Caco-2 (cell line): ENCODE data around the gene STX17. TPM values are rescaled to one million over a fixed set of nuclear protein-coding genes. Genes with fewer than 3 reads are reported as not detected.

Experiments used
- BruUV-seq: library from RNA; stranded (reverse); fragments of 400-500 nt; replicated peaks from 2 replicates; lab custom pipeline; 2021; lab: Mats Ljungman, UMichigan
- CTCF ChIA-PET: fragments of 300-600 bp; sonication (Branson Sonifier 250); formaldehyde crosslinking; loops from one replicate; lab custom pipeline; 2022; ENCODE audit warnings: antibody characterized with exemption; lab: Charles Lee
- POLR2A ChIA-PET: fragments of 300-600 bp; sonication (Branson Sonifier 250); formaldehyde crosslinking; loops from one replicate; lab custom pipeline; 2022; ENCODE audit warnings: antibody characterized with exemption; lab: Charles Lee
- DNase-seq, 2 experiments: peaks; one replicate each; pipeline versions ENCODE4 v3.0.0 to v3.0.0-alpha.2; 2020 to 2022
- H3K27me3 ChIP-seq: replicated peaks from 2 replicates; pipeline ENCODE4 v1.6.0; 2011; ENCODE audit warnings: low read length; ENCODE audit not compliant: control insufficient read depth, insufficient read depth
- H3K36me3 ChIP-seq: 2 replicates; pipeline ENCODE4 v1.5.1; 2011; ENCODE audit warnings: low read length; ENCODE audit not compliant: control insufficient read depth, insufficient read depth
- H3K4me1 ChIP-seq: fragments of 250-450 bp; sonication (Bioruptor Pico); 2 replicates; pipeline ENCODE4 v1.5.1; 2020; ENCODE audit warnings: mild to moderate bottlenecking
- H3K4me3 ChIP-seq: 2 replicates; pipeline ENCODE4 v1.5.1; 2011; ENCODE audit warnings: low read depth, mild to moderate bottlenecking, control low read depth, low read length
- H3K9me3 ChIP-seq: fragments of 250-450 bp; sonication (Bioruptor Pico); 2 replicates; pipeline ENCODE4 v1.5.1; 2020; ENCODE audit warnings: mild to moderate bottlenecking, moderate library complexity
- H3K27ac Mint-ChIP-seq: one replicate; pipeline ENCODE4 v1.8.0; 2022; ENCODE audit warnings: mixed read lengths; ENCODE audit not compliant: unreplicated experiment
- H3K27me3 Mint-ChIP-seq: one replicate; pipeline ENCODE4 v1.8.0; 2022; ENCODE audit warnings: mixed read lengths; ENCODE audit not compliant: insufficient read depth, unreplicated experiment
- H3K36me3 Mint-ChIP-seq: one replicate; pipeline ENCODE4 v1.8.0; 2022; ENCODE audit warnings: mild to moderate bottlenecking, mixed read lengths; ENCODE audit not compliant: insufficient read depth, unreplicated experiment
- H3K4me1 Mint-ChIP-seq: one replicate; pipeline ENCODE4 v1.8.0; 2022; ENCODE audit warnings: low read depth, mixed read lengths; ENCODE audit not compliant: unreplicated experiment
- H3K4me3 Mint-ChIP-seq: one replicate; pipeline ENCODE4 v1.8.0; 2022; ENCODE audit warnings: mild to moderate bottlenecking, moderate library complexity, mixed read lengths; ENCODE audit not compliant: unreplicated experiment
- H3K9me3 Mint-ChIP-seq: one replicate; pipeline ENCODE4 v1.8.0; 2022; ENCODE audit warnings: mixed read lengths; ENCODE audit not compliant: unreplicated experiment
- intact Hi-C: fragments of 100-400 bp; cut with micrococcal nuclease; formaldehyde crosslinking; loops from one replicate; pipeline ENCODE4 v1.10.0; 2022; ENCODE audit not compliant: unreplicated experiment
- total RNA-seq: library from RNA; stranded (reverse); gene quantifications from 2 replicates; pipeline ENCODE4 v1.2.3, GENCODE V29; 2022
- TF ChIP-seq, protein P1 (sequence below), 2 experiments: fragments of 200-600 bp in 1 of 2; IDR thresholded peaks; 1 replicate in 1 of 2; 2 replicates in 1 of 2; pipeline versions ENCODE4 v1.5.1 to v1.8.0; 2011 to 2022; ENCODE audit warnings: antibody characterized with exemption in 1 of 2, control low read depth in 1 of 2, inconsistent platforms in 1 of 2, low read depth in 1 of 2, low read length in 1 of 2, mild to moderate bottlenecking in 1 of 2, moderate library complexity in 1 of 2; ENCODE audit not compliant: insufficient read depth in 1 of 2, severe bottlenecking in 1 of 2, unreplicated experiment in 1 of 2

The STX17 gene
- total RNA-seq, 1 experiment from 2014 or later = 40.2 TPM

DNA sequence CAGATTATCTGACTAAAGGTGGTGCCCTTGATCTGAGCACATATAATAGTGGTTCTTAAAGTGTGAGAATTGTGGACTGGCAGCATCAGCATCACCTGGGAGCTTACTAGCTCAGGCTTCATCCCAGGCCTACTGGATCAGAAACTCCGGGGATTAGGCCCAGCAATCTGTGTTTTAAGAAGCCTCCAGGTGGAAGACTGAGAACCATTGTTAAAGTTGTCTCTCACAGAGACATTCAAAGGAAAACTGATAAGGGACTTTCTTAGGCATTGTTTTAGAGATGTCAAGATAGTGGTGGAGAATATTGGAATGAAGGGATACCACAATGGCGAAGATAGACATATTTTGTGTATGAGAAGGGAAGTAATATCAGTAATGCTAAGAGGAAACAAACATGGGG, 59.5 kb downstream of the STX17 start:
- Mint-ChIP-seq H3K4me3 (no peak overlapping the region), H3K27me3 (no peaks in the 10 kb centered on the region), H3K27ac (no peak overlapping the region), H3K4me1 (peaks cover 7% of the 10 kb centered on the region), H3K36me3 (peaks cover 22% of the 10 kb centered on the region), H3K9me3 (no peaks in the 10 kb centered on the region)
- no peak for DNase-seq
- POLR2A ChIA-PET = no interaction called here
- Histone ChIP-seq H3K4me1 (peaks cover 14% of the 10 kb centered on the region), H3K36me3 (no peaks in the 10 kb centered on the region), H3K27me3 (no peaks in the 10 kb centered on the region), H3K9me3 (no peaks in the 10 kb centered on the region), H3K4me3 (no peak overlapping the region)
- intact Hi-C loops = loop anchor here (5.0 kb wide), 1 partner anchor 144 kb away; the partner anchor contains the start of gene NR4A3
- CTCF ChIA-PET = no interaction called here
- TF ChIP-seq, protein P1, sequence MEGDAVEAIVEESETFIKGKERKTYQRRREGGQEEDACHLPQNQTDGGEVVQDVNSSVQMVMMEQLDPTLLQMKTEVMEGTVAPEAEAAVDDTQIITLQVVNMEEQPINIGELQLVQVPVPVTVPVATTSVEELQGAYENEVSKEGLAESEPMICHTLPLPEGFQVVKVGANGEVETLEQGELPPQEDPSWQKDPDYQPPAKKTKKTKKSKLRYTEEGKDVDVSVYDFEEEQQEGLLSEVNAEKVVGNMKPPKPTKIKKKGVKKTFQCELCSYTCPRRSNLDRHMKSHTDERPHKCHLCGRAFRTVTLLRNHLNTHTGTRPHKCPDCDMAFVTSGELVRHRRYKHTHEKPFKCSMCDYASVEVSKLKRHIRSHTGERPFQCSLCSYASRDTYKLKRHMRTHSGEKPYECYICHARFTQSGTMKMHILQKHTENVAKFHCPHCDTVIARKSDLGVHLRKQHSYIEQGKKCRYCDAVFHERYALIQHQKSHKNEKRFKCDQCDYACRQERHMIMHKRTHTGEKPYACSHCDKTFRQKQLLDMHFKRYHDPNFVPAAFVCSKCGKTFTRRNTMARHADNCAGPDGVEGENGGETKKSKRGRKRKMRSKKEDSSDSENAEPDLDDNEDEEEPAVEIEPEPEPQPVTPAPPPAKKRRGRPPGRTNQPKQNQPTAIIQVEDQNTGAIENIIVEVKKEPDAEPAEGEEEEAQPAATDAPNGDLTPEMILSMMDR (IDR thresholded peaks at IDR 0.05; ENCODE audit: insufficient read depth in 1 of 2, low read depth in 1 of 2, low read length in 1 of 2, severe bottlenecking in 1 of 2, unreplicated experiment in 1 of 2) = no peak
- no TSS peak for BruUV-seq

DNA sequence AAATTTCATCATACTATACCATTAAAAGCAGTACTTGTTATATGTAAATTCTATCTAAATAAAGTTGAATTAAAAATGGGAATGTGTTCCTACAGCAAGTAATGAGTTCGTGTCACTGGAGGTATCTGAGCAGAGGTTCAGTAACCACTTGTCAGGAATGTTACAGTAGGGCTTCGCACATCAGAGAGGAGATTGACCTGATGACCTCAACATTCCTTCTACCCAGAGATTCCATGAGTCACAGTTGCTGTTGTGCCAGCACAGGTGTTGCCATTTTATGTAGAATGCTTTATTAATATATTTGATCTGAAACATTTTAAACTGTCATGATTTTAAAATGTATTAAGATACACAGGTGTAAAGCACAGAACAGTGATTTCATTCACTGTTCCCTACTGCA, 60.3 kb downstream of the STX17 start:
- H3K4me3 ChIP-seq = no peak overlapping the region
- peaks cover 22% of the 10 kb centered on the region for H3K36me3 Mint-ChIP-seq
- no peaks in the 10 kb centered on the region for H3K9me3 Mint-ChIP-seq
- TF ChIP-seq, protein P1 (IDR thresholded peaks at IDR 0.05; ENCODE audit: insufficient read depth in 1 of 2, low read depth in 1 of 2, low read length in 1 of 2, severe bottlenecking in 1 of 2, unreplicated experiment in 1 of 2) = no peak
- no peaks in the 10 kb centered on the region for H3K27me3 ChIP-seq
- no peaks in the 10 kb centered on the region for H3K9me3 ChIP-seq
- H3K4me3 Mint-ChIP-seq = no peak overlapping the region
- peak; percentile 46 to 53 for DNase-seq
- H3K36me3 ChIP-seq = no peaks in the 10 kb centered on the region
- CTCF ChIA-PET = no interaction called here
- POLR2A ChIA-PET = no interaction called here
- peaks cover 14% of the 10 kb centered on the region for H3K4me1 ChIP-seq
- intact Hi-C loops = loop anchor here (5.0 kb wide), 1 partner anchor 144 kb away; the partner anchor contains the start of gene NR4A3
- H3K4me1 Mint-ChIP-seq = peaks cover 7% of the 10 kb centered on the region
- no peak overlapping the region for H3K27ac Mint-ChIP-seq
- no peaks in the 10 kb centered on the region for H3K27me3 Mint-ChIP-seq
- BruUV-seq = no TSS peak

DNA sequence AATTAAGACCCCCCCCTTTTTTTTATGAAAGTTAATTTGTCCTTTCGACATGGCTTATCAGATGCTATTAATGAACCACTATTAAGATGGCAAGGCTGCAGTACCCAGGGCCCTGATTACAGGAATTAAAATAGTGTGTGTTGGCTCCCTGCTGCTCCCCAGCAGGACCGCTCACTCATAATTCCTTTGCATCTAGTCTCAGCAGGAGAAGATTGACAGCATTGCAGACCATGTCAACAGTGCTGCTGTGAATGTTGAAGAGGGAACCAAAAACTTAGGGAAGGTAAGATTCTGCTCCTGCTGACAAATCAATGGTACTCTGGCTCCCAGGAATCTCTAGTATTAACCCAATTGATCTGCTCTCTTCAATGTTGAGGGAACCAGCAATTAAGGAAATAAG, 61.0 kb downstream of the STX17 start:
- peak overlapping the region; percentile 6 for H3K27ac Mint-ChIP-seq
- ChIA-PET POLR2A (no interaction called here), CTCF (no interaction called here)
- no peak for DNase-seq
- Histone ChIP-seq H3K9me3 (no peaks in the 10 kb centered on the region), H3K36me3 (no peaks in the 10 kb centered on the region), H3K4me1 (peaks cover 14% of the 10 kb centered on the region), H3K4me3 (no peak overlapping the region), H3K27me3 (no peaks in the 10 kb centered on the region)
- no peaks in the 10 kb centered on the region for H3K9me3 Mint-ChIP-seq
- H3K4me3 Mint-ChIP-seq = no peak overlapping the region
- peaks cover 7% of the 10 kb centered on the region for H3K4me1 Mint-ChIP-seq
- TF ChIP-seq, protein P1 (IDR thresholded peaks at IDR 0.05; ENCODE audit: insufficient read depth in 1 of 2, low read depth in 1 of 2, low read length in 1 of 2, severe bottlenecking in 1 of 2, unreplicated experiment in 1 of 2) = no peak
- peaks cover 22% of the 10 kb centered on the region for H3K36me3 Mint-ChIP-seq
- BruUV-seq = no TSS peak
- H3K27me3 Mint-ChIP-seq = no peaks in the 10 kb centered on the region
- intact Hi-C loops = loop anchor here (5.0 kb wide), 1 partner anchor 145 kb away; the partner anchor contains the start of gene NR4A3
